ENCODE data around the gene FARSB.
"Not testable (repeated sequence)": the region's sequence is repeated elsewhere in the genome, so short reads cannot be mapped to it uniquely, and the experiment has no call there.

The FARSB gene

DNA sequence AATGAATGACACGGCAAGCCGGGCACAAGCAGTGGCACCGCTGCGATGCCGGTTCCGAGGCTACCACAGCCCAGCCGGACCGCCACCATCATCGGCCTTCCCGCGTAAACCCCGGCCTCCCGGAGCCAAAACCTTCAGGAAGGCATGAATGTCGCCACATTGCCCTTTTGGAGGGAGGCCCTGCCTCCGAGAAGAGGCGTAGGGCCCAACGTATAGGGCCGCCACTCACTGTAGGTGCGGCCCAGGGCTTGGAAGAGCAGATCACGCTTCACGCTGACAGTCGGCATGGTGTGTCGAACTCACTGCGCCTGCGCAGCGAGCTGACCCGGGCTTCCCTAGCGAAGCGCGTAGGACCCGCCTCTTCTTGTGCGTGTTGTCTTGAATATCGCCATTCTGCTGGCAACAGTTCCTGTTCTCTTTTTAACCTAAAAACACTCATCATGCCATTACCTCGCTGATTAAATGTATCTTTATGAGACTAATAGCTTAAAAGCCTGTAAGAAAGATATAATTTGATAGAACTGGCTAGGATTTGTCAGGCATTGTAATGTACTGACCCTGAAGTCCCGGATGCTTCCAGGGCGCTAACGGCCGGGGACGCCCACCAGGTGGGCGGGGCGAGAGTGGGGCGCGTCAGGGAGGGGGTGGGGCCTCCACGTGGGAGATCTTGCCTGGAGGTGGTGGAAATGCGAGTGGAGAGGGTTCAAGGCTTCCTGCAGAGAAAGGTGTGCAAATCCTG lies at the start of gene FARSB:
TSS of gene FARSB (minus strand) at position 306 of the 739 bp plus-strand sequence. CDS start at position 287, 19 bp downstream.
- DNase-seq (ENCODE audit: low spot score), result peak; percentile 98

DNA sequence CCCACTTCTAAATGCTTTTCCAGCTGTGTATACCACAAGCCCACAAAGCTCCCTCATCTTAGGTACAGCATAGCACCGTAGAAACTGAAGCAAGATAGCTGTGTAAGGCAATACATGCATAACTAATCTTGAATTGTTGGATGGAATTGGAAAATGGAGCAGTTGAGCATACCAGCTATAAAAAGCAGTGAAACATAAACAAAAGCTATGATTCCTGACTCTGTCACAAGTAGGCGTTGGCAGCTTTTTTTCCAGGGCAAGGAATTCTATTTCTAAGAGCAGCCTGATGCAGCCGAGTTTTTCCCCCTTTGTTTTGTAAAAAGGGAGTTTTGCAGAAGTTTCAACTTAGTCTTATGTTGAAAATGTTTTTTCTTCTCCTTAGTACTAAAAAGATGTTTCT lies 48.0 kb upstream of the FARSB start:
- peak; percentile 47 for DNase-seq (ENCODE audit: low spot score)

DNA sequence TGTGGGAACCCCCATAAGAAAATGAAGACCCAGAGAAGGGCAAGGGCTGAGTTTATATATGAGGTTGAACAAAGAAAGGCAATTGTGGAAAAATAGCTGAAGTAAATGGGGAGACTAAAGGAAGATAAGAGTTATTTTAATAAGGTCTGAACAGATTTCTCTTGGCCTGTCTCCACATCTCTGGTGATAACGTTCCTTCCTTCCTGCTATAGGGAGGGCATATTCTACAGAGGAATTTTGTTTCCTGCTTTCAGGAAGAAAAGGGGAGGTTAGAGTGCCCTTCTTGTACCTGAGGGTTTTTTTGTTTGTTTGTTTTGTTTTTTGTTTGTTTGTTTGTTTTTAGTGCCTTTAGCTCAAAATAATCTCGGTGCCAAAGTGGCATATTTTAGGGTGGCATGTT lies 47.2 kb upstream of the FARSB start:
- no peak for DNase-seq (ENCODE audit: low spot score)

DNA sequence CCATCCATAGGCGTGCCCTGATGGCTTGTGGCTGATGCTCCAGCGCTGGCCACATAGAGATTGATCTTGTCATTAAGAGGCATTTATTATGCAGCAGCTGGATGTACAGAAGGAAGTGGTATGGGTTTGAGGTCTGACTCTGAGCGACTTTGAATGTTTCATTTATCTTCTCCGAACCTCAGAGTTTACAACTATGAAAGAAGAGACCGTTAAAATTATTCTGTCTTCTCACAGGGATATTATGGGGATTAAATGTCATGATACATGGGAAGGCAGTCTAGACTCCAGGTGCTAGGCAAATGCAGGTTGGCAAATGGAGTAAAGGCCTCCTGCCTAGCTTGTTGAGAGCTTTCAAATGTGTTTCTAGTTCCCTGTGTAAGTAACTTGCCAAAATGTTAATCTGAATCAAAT lies 45.8 kb upstream of the FARSB start:
- no peak for DNase-seq (ENCODE audit: low spot score)

DNA sequence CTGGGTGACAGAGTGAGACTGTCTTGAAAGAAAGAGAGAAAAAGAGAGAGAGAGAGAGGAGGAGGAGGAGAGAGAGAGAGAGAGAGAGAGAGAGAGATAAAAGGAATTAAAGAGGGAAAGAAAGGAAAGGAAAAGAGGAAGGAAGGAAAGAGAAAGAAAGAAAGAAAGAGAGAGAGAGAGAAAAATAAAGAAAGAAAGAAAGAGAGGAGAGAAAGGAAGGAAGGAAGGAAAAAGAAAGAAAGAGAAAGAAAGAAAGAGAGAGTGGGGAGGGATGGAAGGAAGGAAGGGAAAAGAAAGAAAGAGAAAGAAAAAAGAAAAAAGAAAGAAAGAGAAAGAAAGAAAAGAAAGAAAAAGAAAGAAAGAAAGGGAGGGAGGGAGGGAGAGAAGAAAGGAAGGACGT lies 45.3 kb upstream of the FARSB start:
- no peak for DNase-seq (ENCODE audit: low spot score)

DNA sequence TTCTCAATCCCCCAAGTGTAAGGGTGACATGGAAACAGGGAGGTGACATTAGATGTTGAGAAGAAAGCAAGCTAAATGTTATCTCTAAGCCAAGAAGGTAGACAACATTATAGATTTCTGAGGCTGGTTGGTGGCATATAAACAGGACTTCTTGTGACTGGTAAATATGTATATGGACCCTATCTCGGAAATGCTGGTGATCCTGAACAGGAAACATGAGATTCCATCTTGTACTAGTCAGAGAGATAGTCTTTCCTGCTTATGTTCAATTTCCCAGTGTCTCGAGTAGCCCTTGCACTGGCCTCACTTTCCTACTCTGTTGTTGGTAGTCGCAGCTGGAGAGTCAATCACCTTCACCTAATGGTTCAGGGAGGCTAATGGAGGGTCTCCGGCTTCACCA lies 42.4 kb upstream of the FARSB start:
- no peak for DNase-seq (ENCODE audit: low spot score)

DNA sequence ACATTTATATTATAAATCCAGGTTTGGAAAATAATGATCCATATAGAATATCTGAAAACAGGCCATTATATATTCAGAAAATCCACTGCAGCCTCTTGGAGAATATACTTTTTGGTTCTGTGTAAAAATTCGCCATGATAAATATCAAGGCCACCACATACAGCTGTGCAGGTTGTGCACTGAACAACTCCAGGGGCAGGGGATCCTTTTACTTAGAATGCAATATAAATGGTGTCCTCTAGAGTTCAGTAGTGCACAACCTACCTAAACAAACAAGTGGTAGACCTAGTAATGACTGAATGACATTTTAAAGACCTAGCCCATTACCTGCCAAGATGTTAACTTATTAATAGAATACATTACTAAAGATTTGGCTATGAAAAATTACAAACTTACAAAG lies 37.9 kb upstream of the FARSB start:
- DNase-seq (ENCODE audit: low spot score), result peak; percentile 22

DNA sequence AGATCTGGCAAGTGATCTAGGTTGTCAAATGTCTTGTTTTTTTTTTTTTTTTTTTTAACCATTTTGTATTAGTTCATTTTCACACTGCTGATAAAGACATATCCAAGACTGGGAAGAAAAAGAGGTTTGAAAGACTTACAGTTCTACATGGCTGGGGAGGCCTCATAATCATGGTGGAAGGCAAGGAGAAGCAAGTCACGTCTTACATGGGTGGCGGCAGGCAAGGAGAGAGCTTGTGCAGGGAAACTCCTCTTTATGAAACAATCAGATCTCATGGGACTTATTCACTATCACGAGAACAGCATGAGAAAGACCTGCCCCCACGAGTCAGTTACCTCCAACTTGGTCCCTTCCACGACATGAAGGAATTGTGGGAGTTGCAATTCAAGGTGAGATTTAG lies 37.5 kb upstream of the FARSB start:
- not testable (repeated sequence) for DNase-seq (ENCODE audit: low spot score)

DNA sequence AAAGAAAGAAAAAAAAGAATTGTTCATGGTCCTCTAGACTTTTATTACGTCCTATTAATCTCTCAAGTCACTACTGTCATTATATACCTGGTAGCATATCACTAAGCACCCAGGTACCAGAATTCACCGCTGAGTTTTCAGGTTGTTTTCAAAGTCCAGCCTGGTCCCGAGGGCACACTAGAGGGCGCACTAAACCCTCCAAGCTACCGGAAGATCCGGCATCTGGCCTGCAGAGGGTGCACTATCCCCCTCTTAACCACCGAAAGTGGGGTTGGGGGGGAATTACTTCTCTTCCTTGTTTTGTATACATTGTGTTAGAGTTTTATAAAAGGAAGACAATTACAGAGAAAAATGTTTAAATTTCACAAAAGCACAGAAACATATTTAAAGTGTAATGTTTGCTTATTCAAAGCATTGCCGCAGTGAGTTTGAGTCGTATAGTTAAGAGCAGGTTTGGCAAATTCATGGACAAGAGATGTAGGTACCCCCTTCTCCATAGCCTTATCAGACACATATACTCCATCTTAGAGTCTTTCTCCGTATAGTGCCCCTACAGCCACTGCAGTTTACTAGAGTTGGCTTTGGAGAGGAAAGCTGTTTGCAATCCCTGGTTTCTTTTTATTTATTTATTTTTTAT lies 34.8 kb upstream of the FARSB start:
- peak; percentile 91 for DNase-seq (ENCODE audit: low spot score)

DNA sequence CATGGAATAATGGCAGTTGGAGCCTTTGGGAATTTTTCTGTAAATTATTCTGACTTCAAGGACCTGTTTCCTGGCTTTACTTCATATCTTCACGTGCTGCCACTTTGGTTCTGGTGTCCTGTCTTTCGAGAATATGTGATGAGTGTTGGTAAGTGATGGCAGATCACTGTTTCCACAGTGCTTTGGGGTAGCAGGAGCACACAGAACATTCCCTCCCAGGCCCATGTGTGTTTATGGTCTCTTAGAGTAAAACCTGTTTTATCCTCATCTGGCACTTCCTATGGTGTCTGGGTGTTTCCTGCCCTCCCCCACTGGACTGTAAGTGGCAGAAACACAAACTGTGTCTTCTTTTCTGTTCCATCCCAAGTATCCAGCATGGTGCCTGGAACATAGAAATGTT lies 33.4 kb upstream of the FARSB start:
- no peak for DNase-seq (ENCODE audit: low spot score)

DNA sequence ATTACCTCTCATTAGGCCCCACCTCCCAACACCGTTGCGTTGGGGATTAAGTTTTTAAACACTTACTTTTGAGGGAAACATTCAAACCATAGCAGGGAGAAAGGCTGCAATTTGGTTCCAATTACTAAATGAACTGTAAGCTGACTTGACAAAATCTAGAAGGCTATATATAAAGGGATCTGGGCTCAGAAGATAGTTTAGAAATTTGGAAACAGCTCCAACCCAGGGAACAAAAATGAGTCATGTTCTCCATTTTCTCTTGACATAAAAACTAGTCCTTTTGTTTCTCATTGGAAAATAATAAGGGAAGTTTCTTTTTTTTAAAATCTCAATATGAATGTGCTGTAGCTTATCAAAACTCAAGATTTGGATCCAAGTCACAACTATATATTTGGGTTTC lies 33.0 kb upstream of the FARSB start:
- peak; percentile 24 for DNase-seq (ENCODE audit: low spot score)

DNA sequence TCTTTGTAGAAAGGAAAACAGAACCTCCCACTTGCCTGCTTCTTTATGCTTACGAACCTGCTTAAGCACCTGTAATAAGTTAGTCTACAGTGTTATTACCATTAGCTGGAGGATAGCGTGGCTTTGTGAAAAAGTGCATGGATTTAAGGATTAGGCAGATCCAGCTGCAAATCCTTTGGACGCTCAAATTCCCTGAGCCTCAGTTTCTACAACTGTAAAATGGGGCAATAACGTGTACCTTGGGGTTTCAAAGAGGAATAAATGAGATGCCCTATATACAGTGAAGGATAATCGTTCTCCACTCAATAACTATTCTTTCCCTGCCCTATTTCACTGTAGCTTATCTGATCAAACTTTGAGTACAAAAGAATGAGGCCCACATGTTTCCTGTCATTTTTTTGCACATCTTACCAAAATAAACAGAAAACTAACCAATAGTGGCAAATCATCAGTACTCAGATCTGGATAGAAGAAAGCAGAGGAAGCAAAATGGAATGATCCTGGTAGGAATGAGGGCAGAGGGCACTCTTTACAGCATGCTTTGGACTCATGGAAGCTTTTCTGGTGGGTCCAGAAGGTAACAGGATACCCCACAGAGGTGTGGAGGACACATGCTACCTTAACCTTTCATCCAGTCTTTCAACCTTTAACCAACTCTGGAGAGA lies 30.3 kb upstream of the FARSB start:
- no peak for DNase-seq (ENCODE audit: low spot score)

DNA sequence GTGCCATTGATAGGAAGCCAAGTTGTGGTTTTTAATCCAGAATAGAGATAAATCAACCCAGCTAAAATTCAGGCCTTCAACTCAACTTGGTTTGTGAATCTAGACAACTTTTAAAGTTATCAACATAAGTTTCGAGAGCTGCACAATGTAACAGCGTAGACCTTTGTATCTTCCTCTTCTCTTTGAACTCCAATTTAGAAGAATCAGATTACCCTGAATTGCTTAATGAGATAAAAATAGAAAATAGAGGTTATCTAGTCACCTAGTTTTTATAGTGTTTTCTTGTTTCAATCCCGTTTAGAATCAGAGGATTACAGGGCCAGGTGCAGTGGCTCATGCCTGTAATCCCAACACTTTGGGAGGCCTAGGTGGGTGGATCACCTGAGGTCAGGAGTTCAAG lies 27.9 kb upstream of the FARSB start:
- no peak for DNase-seq (ENCODE audit: low spot score)

DNA sequence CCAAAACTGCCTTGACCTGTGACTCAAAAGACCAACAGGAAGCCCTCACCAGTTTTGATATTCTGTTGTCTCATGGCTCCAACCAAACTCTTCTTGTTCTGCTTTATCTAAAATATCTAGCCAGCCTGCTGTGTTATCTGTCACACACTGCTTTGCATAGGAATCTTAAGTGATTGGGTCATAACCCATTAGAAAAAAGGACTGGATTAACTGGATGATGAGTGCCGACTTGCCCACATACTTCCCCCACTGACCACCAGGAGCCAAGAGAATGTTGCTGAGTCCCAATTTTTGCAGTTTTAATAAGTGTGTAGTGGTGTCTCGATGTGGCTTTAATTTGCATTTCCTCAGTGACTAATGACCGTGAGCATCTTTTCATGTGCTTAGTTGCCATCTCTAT lies 22.1 kb upstream of the FARSB start:
- DNase-seq (ENCODE audit: low spot score), result no peak

DNA sequence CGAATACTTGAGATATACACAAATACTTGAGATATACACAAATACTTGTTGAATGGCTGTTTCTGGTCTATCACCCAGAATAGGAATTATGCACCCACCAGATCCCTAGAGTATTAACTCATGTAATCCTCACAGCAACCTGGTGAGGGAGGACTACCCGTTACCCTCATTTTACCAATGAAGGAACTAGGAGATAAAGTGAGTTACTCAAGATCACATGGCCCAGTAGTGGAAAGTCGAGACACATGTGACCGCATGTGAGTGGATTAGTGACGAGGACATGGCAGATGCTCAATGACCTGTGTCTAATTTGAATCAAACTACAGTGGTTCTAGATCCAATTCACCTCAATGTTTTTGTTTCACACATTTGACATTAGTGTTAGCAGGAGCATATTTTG lies 18.0 kb upstream of the FARSB start:
- no peak for DNase-seq (ENCODE audit: low spot score)

DNA sequence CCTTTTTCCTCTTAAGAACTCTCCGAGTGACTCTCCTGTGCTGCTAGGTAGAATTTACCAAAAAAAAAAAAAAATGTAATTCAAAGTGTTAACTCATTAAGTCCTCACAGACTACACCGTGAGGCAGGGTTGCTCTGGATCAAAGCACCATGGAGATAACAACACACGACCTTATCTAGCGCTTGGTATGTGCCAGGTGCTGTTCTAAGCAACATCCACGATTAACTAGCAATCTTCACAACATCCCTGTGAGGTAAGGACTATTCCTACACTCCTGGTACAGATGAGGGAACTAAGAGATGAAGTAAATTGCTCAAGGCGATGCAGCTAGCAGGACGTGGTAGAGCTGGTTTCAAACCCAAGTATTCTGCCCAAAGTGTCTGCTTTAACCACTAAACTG lies 17.4 kb upstream of the FARSB start:
- DNase-seq (ENCODE audit: low spot score), result no peak

DNA sequence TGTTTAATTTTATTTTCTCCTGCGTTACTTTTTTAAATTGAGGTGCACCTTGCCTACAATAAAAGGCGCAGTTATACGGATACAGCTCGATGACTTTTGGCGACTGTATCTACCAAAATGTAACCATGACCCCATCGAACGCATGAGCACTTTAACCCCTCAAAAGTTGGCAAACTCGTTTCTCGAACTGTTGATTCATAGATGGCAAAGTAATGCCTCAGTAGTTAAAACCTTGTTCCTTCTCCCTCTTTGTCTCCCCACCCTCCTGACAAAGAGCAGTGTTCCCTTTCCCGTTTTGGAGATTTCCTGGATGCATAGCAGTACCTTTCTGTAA lies 16.1 kb upstream of the FARSB start:
- DNase-seq (ENCODE audit: low spot score), result no peak

DNA sequence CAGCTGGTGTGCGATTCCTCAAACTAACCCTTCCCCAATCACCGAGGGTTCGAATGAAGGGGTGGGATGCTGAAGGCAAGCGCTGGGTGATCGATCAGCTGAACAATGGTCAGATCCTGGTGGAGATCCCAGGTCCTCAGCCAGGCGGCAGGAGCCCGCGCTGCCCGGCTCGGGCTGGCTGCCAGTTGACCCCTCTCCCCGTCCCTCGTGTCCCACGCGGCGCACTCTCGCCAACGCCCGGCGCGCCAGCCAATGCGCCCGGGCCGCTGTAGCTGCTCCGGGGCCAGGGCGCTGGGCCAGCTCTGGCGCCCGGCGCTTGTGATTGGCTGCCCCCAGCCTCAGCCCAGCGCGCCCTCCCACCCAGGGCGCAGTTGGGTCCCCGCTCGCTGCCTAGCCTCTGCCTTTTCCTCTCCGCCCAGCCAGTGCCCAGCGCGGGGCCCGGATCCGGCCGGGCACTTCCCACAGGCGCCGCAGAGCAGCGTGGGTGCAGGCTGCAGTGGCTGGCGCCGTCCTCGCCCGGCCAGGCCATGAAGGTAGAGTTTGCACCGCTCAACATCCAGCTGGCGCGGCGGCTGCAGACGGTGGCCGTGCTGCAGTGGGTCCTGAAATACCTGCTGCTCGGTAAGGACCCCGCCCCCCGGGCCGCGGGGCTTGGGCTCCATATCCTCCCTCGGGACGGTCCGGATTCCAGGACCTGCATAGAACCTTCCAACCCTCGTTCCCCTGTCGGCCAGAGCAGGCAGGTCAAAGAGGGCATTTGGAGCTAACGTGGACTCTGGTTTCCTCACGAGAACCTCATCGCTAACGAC lies 15.6 kb upstream of the FARSB start, which contains the start of gene MOGAT1:
TSS of gene MOGAT1 (plus strand) at position 400 of the 809 bp plus-strand sequence. CDS start at position 528, 128 bp downstream.
- DNase-seq (ENCODE audit: low spot score), result peak; percentile 59

DNA sequence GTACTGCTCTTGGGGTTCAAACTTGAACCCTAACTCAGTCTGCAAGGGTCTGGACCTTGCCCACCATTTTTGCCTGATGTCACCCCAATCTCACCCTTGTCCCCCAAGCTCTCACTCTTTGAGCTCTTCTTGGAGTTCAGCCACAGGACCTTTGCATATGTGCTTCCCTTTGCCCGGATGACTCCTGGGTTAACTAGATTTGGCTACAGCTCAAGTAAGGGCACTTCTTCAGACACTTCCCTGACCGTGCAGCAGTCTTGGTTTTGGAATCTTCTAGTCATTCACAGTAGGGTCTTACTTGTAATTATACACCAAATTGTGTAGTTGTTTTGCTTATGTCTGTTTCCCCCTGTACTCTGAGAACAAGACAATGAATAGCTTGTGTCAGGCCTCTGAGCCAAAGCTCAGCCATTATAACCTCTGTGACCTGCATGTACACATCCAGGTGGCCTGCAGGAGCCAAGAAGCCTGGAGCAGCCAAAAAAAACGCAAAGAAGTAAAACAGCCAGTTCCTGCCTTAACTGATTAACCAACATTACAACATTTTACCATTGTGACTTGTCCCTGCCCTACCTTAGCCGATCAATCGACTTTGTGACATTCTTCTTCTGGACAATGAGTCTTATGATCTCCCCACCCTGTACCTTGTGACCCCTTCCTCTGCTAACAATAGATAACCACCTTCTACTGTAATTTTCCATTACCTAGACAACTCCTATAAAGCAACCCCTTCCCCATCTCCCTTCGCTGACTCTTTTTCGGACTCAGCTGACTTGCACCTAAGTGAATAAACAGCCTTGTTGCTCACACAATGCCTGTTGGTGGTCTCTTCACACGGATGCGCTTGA lies 14.5 kb upstream of the FARSB start:
- DNase-seq (ENCODE audit: low spot score), result no peak

DNA sequence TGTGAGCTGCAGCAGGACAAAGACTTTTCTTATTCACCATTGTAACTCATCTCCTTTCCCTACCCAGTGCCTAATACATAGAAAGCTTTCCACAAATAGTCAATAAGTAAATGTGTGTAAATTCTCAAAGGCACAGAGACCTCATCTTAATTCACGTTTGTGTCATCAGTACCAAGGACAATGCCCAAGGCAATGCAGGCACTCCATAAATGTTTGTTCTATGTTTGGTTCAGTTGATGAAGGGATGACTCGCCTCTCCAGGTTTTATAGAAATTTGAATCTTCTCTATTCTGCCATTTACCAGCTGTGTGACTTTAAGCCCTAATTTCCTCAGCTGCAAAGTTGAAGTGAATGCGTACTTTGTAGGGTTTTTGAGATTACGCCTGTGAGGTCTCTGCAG lies 13.5 kb upstream of the FARSB start:
- DNase-seq (ENCODE audit: low spot score), result no peak

DNA sequence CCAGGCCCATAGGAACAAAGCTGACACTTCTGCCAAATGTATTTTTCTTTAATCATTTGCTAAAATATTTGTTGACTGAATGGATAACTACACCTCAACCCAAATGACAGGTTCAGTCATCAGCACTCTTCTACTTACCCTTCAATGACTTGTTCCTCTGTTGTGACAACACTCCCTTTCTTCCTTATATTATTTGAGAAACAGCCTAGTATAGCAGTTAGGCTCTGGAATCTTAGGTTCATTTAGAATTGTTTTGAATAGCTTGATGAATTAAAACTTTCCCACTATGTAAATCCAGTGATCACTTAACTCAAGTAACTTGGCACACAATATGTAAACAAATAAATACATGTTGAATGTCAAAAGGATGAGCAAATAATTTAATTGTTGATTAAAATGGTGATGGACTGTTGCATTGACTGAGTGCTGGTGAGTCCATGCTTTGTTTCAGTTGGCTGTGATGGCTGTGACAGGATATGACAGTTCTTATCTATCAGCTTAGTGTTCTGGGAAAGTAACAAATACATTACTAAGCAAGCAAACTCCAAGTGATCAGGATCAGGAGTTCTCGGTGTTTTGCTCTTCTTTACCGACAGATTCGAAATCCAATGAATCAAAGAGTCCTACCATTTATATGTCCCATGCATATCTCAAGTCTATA lies 12.7 kb upstream of the FARSB start:
- no peak for DNase-seq (ENCODE audit: low spot score)
